ENCODE measurements around the gene TMEM219. TPM values are rescaled to one million over a fixed set of nuclear protein-coding genes. Genes with fewer than 3 reads are reported as not detected.

TMEM219 gene
- total RNA-seq, 3 donors from 2014 or later = 111 to 135 (median 128) TPM

DNA sequence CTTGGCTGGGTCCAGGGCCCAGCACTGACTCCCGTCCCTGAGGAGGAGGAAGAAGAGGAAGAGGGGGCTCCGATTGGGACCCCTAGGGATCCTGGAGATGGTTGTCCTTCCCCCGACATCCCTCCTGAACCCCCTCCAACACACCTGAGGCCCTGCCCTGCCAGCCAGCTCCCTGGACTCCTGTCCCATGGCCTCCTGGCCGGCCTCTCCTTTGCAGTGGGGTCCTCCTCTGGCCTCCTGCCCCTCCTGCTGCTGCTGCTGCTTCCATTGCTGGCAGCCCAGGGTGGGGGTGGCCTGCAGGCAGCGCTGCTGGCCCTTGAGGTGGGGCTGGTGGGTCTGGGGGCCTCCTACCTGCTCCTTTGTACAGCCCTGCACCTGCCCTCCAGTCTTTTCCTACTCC is 25.1 kb downstream of the TMEM219 start:
- intact Hi-C loops (cut with DNase I; ENCODE audit: low total_unique reads) = no loop called here
- Histone ChIP-seq H3K27ac (no peak overlapping the region), H3K27me3 (no peaks in the 10 kb centered on the region), H3K4me1 (no peaks in the 10 kb centered on the region), H3K4me3 (no peak overlapping the region), H3K9me3 (no peaks in the 10 kb centered on the region), H3K36me3 (peaks cover 31% of the 10 kb centered on the region)
- DNase-seq (ENCODE audit: low spot score in 2 of 2) = no peak
- TF ChIP-seq POLR2AphosphoS5 (IDR thresholded peaks at IDR 0.05) (no peak), POLR2A (IDR thresholded peaks at IDR 0.05) (no peak)
- TF ChIP-seq, protein P1, sequence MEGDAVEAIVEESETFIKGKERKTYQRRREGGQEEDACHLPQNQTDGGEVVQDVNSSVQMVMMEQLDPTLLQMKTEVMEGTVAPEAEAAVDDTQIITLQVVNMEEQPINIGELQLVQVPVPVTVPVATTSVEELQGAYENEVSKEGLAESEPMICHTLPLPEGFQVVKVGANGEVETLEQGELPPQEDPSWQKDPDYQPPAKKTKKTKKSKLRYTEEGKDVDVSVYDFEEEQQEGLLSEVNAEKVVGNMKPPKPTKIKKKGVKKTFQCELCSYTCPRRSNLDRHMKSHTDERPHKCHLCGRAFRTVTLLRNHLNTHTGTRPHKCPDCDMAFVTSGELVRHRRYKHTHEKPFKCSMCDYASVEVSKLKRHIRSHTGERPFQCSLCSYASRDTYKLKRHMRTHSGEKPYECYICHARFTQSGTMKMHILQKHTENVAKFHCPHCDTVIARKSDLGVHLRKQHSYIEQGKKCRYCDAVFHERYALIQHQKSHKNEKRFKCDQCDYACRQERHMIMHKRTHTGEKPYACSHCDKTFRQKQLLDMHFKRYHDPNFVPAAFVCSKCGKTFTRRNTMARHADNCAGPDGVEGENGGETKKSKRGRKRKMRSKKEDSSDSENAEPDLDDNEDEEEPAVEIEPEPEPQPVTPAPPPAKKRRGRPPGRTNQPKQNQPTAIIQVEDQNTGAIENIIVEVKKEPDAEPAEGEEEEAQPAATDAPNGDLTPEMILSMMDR (IDR thresholded peaks at IDR 0.05) = no peak

DNA sequence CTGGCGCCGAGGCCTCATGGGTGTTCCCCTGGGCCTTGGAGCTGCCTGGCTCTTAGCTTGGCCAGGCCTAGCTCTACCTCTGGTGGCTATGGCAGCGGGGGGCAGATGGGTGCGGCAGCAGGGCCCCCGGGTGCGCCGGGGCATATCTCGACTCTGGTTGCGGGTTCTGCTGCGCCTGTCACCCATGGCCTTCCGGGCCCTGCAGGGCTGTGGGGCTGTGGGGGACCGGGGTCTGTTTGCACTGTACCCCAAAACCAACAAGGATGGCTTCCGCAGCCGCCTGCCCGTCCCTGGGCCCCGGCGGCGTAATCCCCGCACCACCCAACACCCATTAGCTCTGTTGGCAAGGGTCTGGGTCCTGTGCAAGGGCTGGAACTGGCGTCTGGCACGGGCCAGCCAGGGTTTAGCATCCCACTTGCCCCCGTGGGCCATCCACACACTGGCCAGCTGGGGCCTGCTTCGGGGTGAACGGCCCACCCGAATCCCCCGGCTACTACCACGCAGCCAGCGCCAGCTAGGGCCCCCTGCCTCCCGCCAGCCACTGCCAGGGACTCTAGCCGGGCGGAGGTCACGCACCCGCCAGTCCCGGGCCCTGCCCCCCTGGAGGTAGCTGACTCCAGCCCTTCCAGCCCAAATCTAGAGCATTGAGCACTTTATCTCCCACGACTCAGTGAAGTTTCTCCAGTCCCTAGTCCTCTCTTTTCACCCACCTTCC is 25.6 kb downstream of the TMEM219 start:
- Histone ChIP-seq H3K9me3 (no peaks in the 10 kb centered on the region), H3K4me3 (no peak overlapping the region), H3K4me1 (no peaks in the 10 kb centered on the region), H3K36me3 (peaks cover 31% of the 10 kb centered on the region), H3K27me3 (no peaks in the 10 kb centered on the region), H3K27ac (no peak overlapping the region)
- intact Hi-C loops (cut with DNase I; ENCODE audit: low total_unique reads) = no loop called here
- no peak for DNase-seq (ENCODE audit: low spot score in 2 of 2)
- no peak for TF ChIP-seq POLR2A (IDR thresholded peaks at IDR 0.05)
- TF ChIP-seq, protein P1 (IDR thresholded peaks at IDR 0.05) = no peak
- TF ChIP-seq POLR2AphosphoS5 (IDR thresholded peaks at IDR 0.05) = no peak

DNA sequence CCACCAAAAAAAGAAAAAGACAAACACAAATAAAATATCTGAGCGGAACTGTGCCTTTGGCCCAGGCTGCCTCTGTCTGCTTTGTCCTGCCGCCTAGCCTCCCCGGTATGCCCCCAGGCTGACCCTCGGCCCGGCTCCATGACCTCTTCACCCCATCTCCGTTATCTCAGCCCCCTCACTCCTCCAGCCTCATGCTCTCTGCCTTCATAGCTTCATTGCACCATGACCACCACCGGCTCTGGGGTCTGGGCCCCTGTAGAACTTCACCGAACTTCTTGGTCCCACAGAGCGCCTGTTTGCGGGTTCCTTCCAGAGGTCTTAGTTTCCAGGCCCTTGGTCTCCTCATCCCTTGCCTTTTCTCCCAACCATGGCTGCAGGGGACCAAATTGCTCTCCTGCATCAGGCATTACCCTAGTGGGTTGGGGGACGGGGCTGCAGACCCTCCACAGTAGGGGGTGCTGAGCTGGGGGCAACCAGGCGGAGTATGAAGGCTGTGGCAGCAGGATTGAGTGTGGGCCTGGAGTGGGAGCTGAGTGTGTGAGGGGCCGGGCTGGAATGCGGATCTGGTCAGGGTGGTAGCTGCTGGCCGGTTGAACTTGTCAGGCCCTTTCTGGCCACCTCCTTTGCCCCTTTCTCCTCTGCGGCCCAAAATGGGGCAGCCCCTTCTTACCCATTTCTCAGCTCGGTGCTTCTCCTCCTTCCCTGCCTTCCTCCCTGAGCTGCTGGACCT is 26.6 kb downstream of the TMEM219 start:
- TF ChIP-seq, protein P1 (IDR thresholded peaks at IDR 0.05) = no peak
- TF ChIP-seq POLR2A (IDR thresholded peaks at IDR 0.05) = no peak
- no peak for TF ChIP-seq POLR2AphosphoS5 (IDR thresholded peaks at IDR 0.05)
- no peak overlapping the region for H3K4me3 ChIP-seq
- no peaks in the 10 kb centered on the region for H3K9me3 ChIP-seq
- no peaks in the 10 kb centered on the region for H3K4me1 ChIP-seq
- H3K27me3 ChIP-seq = no peaks in the 10 kb centered on the region
- DNase-seq (ENCODE audit: low spot score in 2 of 2) = no peak
- intact Hi-C loops (cut with DNase I; ENCODE audit: low total_unique reads) = no loop called here
- H3K36me3 ChIP-seq = peaks cover 21% of the 10 kb centered on the region
- H3K27ac ChIP-seq = no peak overlapping the region

DNA sequence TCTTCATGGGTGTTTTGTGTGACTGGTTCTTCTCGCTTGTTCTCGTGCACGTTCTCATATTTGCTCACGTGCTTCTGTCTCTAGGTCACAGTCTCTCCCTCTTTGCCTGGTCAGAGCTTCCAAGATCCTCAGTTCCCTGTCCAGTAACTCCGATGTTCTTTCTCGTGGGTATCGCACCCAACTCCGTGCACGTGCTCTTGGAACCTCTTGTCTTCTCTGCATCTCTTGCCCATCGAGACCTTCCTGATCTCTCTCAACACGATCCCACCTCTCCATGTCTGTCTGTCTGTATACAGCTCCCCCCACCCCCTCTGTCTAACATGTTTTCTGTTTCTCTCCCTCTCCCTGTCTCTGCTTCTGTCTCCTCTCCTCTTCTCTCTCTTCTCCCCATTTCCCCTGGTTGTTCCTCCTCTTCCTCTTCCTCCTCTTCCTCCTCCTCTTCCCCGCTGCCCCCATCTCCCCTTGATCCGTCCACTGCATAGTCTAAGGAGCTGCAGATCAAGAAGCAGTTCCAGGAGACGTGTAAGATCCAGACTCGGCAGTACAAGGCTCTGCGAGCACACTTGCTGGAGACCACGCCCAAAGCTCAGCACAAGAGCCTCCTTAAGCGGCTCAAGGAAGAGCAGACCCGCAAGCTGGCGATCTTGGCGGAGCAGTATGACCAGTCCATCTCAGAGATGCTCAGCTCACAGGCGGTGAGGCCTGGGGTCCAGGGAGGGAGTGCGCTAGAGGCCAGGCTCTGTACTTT is 27.4 kb downstream of the TMEM219 start:
- H3K4me3 ChIP-seq = no peak overlapping the region
- H3K36me3 ChIP-seq = peaks cover 15% of the 10 kb centered on the region
- no peak overlapping the region for H3K27ac ChIP-seq
- H3K9me3 ChIP-seq = no peaks in the 10 kb centered on the region
- intact Hi-C loops (cut with DNase I; ENCODE audit: low total_unique reads) = no loop called here
- no peak for DNase-seq (ENCODE audit: low spot score in 2 of 2)
- TF ChIP-seq POLR2A (IDR thresholded peaks at IDR 0.05) (no peak), POLR2AphosphoS5 (IDR thresholded peaks at IDR 0.05) (no peak)
- TF ChIP-seq, protein P1 (IDR thresholded peaks at IDR 0.05) = no peak
- no peaks in the 10 kb centered on the region for H3K27me3 ChIP-seq
- H3K4me1 ChIP-seq = peaks cover 0 to 3% of the 10 kb centered on the region in 2 donors

All from breast epithelium (tissue), 4 donors.